Heart left ventricle (tissue), 13 donors: Measurements from ENCODE around the gene LRRTM2.

Source experiments
- POLR2A ChIP-seq, 2 donors: fragments of 450-650 bp; IDR thresholded peaks; one replicate each; pipeline ENCODE4 v1.6.1; 2017; ENCODE audit warnings: antibody characterized with exemption in 2 of 2, mild to moderate bottlenecking in 2 of 2, moderate library complexity in 2 of 2
- TF ChIP-seq, protein P1 (sequence below), 12 donors: fragments of 200-600 bp; sonication (generic) in 4 of 12; IDR thresholded peaks; one replicate each; pipeline versions ENCODE4 v1.5.0 to v1.8.0; 2018 to 2022; ENCODE audit warnings: antibody characterized with exemption in 12 of 12, mild to moderate bottlenecking in 5 of 12
- donor health status: ischemic (EF 13 %, LVEDD 7.1; RV severe dilation, severe dysfunction).
- donor health status: DM: no; HTN: yes; CAD: no.
- donor health status: DM: no; HTN: no; CAD: no.
- donor health status: ischemic (EF 25% LVEDD 6.9; RV normal size, moderate dysfunction).
- donor health status: ischemic (EF 25% LVEDD 5.7; RV mildly dilated, moderate dysfunction).
- donor health status: ischemic (EF 35%, LVEDD 5.7; RV mildly dilated, moderate dysfunction).
- donor health status: nonischemic (EF 11% LVEDD 7.7; RV severe dilation, severe dysfunction).
- donor health status: DM: yes; HTN: yes; CAD: no.
- donor health status: PGD.
- donor health status: ischemic (EF 29% LVEDD 5.4; RV normal size, mild dysfunction).
- donor health status: nonischemic (EF 23%, LVEDD 6.1; RV moderate dilation, normal function).

DNA sequence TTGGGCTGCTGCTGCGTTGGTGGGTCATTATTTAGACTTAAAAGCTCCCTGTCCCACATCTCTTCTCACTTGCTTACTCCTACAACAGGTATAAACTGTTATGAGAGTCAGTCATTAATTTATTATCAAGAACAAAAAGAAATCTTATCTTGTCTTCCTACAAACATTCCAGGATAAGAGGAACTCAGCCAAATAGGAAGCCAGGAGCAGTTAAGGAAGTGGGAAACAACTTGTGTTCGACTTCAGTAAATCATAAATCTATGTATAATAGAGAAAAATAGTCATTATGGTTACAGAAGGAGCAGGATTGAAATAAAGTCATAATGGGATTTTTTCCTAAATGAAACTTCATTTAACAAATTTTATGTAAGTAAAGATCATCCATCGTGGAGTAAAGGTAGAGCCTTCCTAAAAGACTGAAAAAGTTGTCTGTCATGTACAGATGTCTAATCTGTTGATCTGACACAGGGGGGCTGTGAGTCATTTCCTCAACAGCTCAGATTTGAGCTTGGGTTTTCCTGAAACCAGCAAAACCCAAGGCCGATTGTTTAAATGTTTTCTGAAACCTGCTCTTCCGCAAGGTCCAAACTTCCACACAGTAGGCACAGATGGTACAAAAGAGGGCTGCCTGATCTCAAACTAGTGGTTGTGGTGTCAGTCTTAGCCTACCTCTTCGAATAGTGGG, 25.3 kb upstream of the LRRTM2 start:
- TF ChIP-seq, protein P1, sequence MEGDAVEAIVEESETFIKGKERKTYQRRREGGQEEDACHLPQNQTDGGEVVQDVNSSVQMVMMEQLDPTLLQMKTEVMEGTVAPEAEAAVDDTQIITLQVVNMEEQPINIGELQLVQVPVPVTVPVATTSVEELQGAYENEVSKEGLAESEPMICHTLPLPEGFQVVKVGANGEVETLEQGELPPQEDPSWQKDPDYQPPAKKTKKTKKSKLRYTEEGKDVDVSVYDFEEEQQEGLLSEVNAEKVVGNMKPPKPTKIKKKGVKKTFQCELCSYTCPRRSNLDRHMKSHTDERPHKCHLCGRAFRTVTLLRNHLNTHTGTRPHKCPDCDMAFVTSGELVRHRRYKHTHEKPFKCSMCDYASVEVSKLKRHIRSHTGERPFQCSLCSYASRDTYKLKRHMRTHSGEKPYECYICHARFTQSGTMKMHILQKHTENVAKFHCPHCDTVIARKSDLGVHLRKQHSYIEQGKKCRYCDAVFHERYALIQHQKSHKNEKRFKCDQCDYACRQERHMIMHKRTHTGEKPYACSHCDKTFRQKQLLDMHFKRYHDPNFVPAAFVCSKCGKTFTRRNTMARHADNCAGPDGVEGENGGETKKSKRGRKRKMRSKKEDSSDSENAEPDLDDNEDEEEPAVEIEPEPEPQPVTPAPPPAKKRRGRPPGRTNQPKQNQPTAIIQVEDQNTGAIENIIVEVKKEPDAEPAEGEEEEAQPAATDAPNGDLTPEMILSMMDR (IDR thresholded peaks at IDR 0.05) = no peak
- TF ChIP-seq POLR2A (IDR thresholded peaks at IDR 0.05) = no peak
